Lung (tissue), 12 donors: ENCODE results near the gene NUDT11. TPM values are rescaled to one million over a fixed set of nuclear protein-coding genes. Genes with fewer than 3 reads are reported as not detected.

Source experiments
- ATAC-seq: fragments of 200-7000 bp; cut with Tn5 transposase; one replicate; pipeline ENCODE4 v1.9.1; 2020; ENCODE audit warnings: moderate number of reproducible peaks; ENCODE audit not compliant: insufficient read depth, low FRiP score
- DNase-seq, 3 donors: peaks; one replicate each; pipeline ENCODE4 v3.0.0-alpha.2; 2013 to 2017
- H3K27ac ChIP-seq, 2 donors: one replicate each; pipeline ENCODE4 v1.5.1; 2013; ENCODE audit warnings: mild to moderate bottlenecking in 2 of 2, moderate library complexity in 2 of 2, control low read depth in 1 of 2, inconsistent platforms in 1 of 2, low read depth in 1 of 2, low read length in 1 of 2
- H3K27me3 ChIP-seq, 3 donors: one replicate each; pipeline ENCODE4 v1.5.1; 2013; ENCODE audit warnings: low read length in 2 of 3; ENCODE audit not compliant: control insufficient read depth in 3 of 3, insufficient read depth in 3 of 3
- H3K36me3 ChIP-seq, 4 donors: one replicate each; pipeline ENCODE4 v1.5.1; 2013; ENCODE audit warnings: low read length in 4 of 4, mild to moderate bottlenecking in 1 of 4, moderate library complexity in 1 of 4; ENCODE audit not compliant: control insufficient read depth in 4 of 4, insufficient read depth in 4 of 4
- H3K4me1 ChIP-seq, 5 donors: one replicate each; pipeline ENCODE4 v1.5.1; 2013; ENCODE audit warnings: low read length in 5 of 5, mild to moderate bottlenecking in 2 of 5, moderate library complexity in 1 of 5; ENCODE audit not compliant: control insufficient read depth in 5 of 5, insufficient read depth in 5 of 5
- H3K4me3 ChIP-seq: one replicate; pipeline ENCODE4 v1.5.1; 2013; ENCODE audit warnings: mild to moderate bottlenecking, control low read depth, moderate library complexity
- H3K9ac ChIP-seq, 2 donors: one replicate each; pipeline ENCODE4 v1.5.1; 2013; ENCODE audit warnings: low read length in 2 of 2, control low read depth in 1 of 2; ENCODE audit not compliant: insufficient read depth in 1 of 2
- H3K9me3 ChIP-seq, 4 donors: one replicate each; pipeline ENCODE4 v1.5.1; 2013; ENCODE audit warnings: low read length in 3 of 4, mild to moderate bottlenecking in 1 of 4, moderate library complexity in 1 of 4; ENCODE audit not compliant: control insufficient read depth in 4 of 4, insufficient read depth in 3 of 4
- WGBS, 2 donors: extraction: QIAGEN DNeasy Blood & Tissue Kit; methylation state at CpG; one replicate each; pipeline ENCODE4 v1.1.7; 2013; 5-methylcytosine and 5-hydroxymethylcytosine counted together
- polyA plus RNA-seq, 2 donors: library from polyadenylated mRNA; stranded (reverse); fragments of 200-250 nt; gene quantifications; one replicate each; pipeline ENCODE4 v1.2.1, GENCODE V29; 2013
- total RNA-seq, 2 donors: library from RNA; depleted of rRNA in 1 of 2; stranded (reverse); fragments of >200 nt in 1 of 2; gene quantifications; one replicate each; pipeline ENCODE4 v1.2.1, GENCODE V29; 2014 to 2021
- TF ChIP-seq, protein P1 (sequence below): IDR thresholded peaks from 2 replicates; pipeline ENCODE4 v1.5.1; 2012; ENCODE audit warnings: mild to moderate bottlenecking; ENCODE audit errors: control extremely low read depth, extremely low read depth
- donor health status: control.
- donor health status: control.
- donor health status: Bipolar disorder and iron deficiency.
- donor health status: healthy.
- donor health status: DM: yes; HTN: yes; CAD: no.

The NUDT11 gene
- total and polyA plus RNA-seq, 4 donors: 0.22 to 3.6 (median 0.42) TPM

DNA sequence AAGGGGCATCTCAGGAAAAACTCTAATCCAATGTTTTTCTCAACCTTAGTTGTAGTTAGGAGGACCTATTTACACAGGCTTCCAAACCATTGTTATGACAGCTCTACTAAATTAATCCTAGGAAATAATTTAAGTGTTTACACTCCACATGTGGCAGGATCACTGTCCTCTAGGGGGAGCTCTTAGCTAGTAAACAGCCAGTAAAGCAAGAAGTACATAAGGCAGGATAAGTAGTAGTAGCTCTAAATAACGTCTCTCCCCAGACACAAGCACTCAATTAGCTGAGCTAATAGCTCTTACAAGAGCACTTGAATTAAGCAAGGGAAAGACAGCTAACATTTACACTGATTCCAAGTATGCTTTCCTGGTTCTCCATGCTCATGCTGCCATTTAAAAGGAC, 37.3 kb downstream of the NUDT11 start:
- H3K4me1 ChIP-seq: no peaks in the 10 kb centered on the region
- 24 to 62% methylated on average over 1 of the region's 1 CpG for WGBS, 2 donors
- TF ChIP-seq, protein P1, sequence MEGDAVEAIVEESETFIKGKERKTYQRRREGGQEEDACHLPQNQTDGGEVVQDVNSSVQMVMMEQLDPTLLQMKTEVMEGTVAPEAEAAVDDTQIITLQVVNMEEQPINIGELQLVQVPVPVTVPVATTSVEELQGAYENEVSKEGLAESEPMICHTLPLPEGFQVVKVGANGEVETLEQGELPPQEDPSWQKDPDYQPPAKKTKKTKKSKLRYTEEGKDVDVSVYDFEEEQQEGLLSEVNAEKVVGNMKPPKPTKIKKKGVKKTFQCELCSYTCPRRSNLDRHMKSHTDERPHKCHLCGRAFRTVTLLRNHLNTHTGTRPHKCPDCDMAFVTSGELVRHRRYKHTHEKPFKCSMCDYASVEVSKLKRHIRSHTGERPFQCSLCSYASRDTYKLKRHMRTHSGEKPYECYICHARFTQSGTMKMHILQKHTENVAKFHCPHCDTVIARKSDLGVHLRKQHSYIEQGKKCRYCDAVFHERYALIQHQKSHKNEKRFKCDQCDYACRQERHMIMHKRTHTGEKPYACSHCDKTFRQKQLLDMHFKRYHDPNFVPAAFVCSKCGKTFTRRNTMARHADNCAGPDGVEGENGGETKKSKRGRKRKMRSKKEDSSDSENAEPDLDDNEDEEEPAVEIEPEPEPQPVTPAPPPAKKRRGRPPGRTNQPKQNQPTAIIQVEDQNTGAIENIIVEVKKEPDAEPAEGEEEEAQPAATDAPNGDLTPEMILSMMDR: no peak
- no peaks in the 10 kb centered on the region for H3K9me3 ChIP-seq
- no peak overlapping the region for H3K9ac ChIP-seq
- H3K36me3 ChIP-seq: no peaks in the 10 kb centered on the region
- DNase-seq (no peak), ATAC-seq (no peak)
- H3K27me3 ChIP-seq: peaks cover 0 to 4% (median 4%) of the 10 kb centered on the region in 3 donors
- no peak overlapping the region for H3K4me3 ChIP-seq
- H3K27ac ChIP-seq: no peak overlapping the region

DNA sequence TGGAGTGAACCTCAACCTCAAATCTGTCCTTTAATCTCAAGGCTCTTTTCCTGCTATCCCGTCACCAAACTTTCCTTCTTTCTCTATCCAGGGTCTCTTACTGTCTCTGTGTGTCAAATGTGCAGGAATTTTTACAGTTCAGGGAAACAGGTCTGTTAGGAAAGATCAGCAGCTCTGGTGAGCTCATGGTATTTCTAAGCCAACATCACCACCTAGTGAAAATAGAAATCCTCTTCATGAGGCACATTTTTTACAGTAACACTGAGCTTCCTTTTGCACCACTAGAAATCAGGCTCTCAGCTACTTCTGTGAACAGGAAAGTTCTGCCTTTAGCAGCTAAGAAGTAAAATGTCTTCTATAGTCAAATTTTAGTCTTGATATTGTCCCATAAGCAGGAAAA, 39.6 kb downstream of the NUDT11 start:
- H3K4me3 ChIP-seq: no peak overlapping the region
- H3K27ac ChIP-seq: no peak overlapping the region
- DNase-seq (peak in 2 of 3 donors; percentile 20 to 44), ATAC-seq (no peak)
- TF ChIP-seq, protein P1: no peak
- H3K27me3 ChIP-seq: peaks cover 0 to 4% (median 4%) of the 10 kb centered on the region in 3 donors
- no peaks in the 10 kb centered on the region for H3K4me1 ChIP-seq
- no peaks in the 10 kb centered on the region for H3K9me3 ChIP-seq
- no peak overlapping the region for H3K9ac ChIP-seq
- H3K36me3 ChIP-seq: no peaks in the 10 kb centered on the region
- 0% methylated on average over 1 of the region's 1 CpG for WGBS, 2 donors

DNA sequence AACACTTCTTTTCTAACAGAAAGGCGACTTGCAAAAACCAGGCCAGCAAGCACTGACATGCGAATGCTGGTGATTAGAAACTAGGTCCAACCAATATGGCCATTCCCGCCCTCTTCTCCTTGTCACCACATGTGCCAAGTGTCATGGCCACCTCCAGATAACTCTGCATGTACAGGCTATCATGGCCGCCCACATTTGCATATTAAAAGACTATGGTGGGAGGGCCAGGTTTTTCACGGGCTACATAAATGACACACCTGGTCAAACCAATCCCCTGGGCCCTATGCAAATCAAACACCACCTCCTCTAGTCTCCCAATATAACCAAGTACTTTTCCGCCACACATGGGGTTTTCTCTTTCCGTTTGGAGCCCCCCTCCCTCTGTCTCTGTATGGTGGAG, 40.1 kb downstream of the NUDT11 start:
- peaks cover 0 to 4% (median 4%) of the 10 kb centered on the region in 3 donors for H3K27me3 ChIP-seq

More for the DNA sequence above, 40.1 kb downstream of the NUDT11 start:
- ATAC-seq: no peak
- Histone ChIP-seq H3K36me3 (no peaks in the 10 kb centered on the region), H3K9me3 (no peaks in the 10 kb centered on the region), H3K27ac (no peak overlapping the region), H3K9ac (no peak overlapping the region), H3K4me3 (no peak overlapping the region), H3K4me1 (no peaks in the 10 kb centered on the region)
- TF ChIP-seq, protein P1: no peak
- DNase-seq: no peak
- 79 to 91% methylated on average over 6 to 7 of the region's 7 CpGs for WGBS, 2 donors
